ENCODE measurements around the gene DNAH1.

The DNAH1 gene

GRCh38 chr3:52289747-52290595 is 26.1 kb upstream of the DNAH1 start:
- DNase-seq (ENCODE audit: extremely low spot score, insufficient read length, low read depth) (no peak), FAIRE-seq (no peak)

GRCh38 chr3:52290596-52291507 is 25.3 kb upstream of the DNAH1 start:
- DNase-seq (ENCODE audit: extremely low spot score, insufficient read length, low read depth) = no peak

GRCh38 chr3:52291508-52292181 is 24.5 kb upstream of the DNAH1 start:
- FAIRE-seq = peak; percentile 48

More at GRCh38 chr3:52290596-52291507, 25.3 kb upstream of the DNAH1 start:
- FAIRE-seq = no peak

GRCh38 chr3:52292247-52293065 is 23.7 kb upstream of the DNAH1 start:
- no peak for FAIRE-seq

More at GRCh38 chr3:52291508-52292181, 24.5 kb upstream of the DNAH1 start:
- no peak for DNase-seq (ENCODE audit: extremely low spot score, insufficient read length, low read depth)

GRCh38 chr3:52293491-52294319 is 22.4 kb upstream of the DNAH1 start:
- FAIRE-seq (no peak), DNase-seq (ENCODE audit: extremely low spot score, insufficient read length, low read depth) (no peak)

More at GRCh38 chr3:52292247-52293065, 23.7 kb upstream of the DNAH1 start:
- no peak for DNase-seq (ENCODE audit: extremely low spot score, insufficient read length, low read depth)

- FAIRE-seq (no peak), DNase-seq (ENCODE audit: extremely low spot score, insufficient read length, low read depth) (no peak)
Measured at GRCh38 chr3:52294320-52295150, 21.6 kb upstream of the DNAH1 start.

- no peak for DNase-seq (ENCODE audit: extremely low spot score, insufficient read length, low read depth)
- no peak for FAIRE-seq
Measured at GRCh38 chr3:52295671-52296208, 20.4 kb upstream of the DNAH1 start.

- no peak for FAIRE-seq
- no peak for DNase-seq (ENCODE audit: extremely low spot score, insufficient read length, low read depth)
Measured at GRCh38 chr3:52297242-52298148, 18.6 kb upstream of the DNAH1 start.

- FAIRE-seq = no peak
- DNase-seq (ENCODE audit: extremely low spot score, insufficient read length, low read depth) = no peak
Measured at GRCh38 chr3:52298149-52299098, 17.7 kb upstream of the DNAH1 start.

- DNase-seq (ENCODE audit: extremely low spot score, insufficient read length, low read depth) = no peak
- FAIRE-seq = no peak
Measured at GRCh38 chr3:52299247-52299878, 16.8 kb upstream of the DNAH1 start.

- DNase-seq (ENCODE audit: extremely low spot score, insufficient read length, low read depth) = no peak
- FAIRE-seq = peak; percentile 55
Measured at GRCh38 chr3:52299879-52300611, 16.1 kb upstream of the DNAH1 start.

GRCh38 chr3:52302426-52303145 is 13.5 kb upstream of the DNAH1 start:
- FAIRE-seq = no peak
- no peak for DNase-seq (ENCODE audit: extremely low spot score, insufficient read length, low read depth)

GRCh38 chr3:52303811-52304210 is 12.3 kb upstream of the DNAH1 start:
- no peak for FAIRE-seq

GRCh38 chr3:52305926-52306325 is 10.2 kb upstream of the DNAH1 start:
- DNase-seq (ENCODE audit: extremely low spot score, insufficient read length, low read depth) (no peak), FAIRE-seq (no peak)

More at GRCh38 chr3:52303811-52304210, 12.3 kb upstream of the DNAH1 start:
- DNase-seq (ENCODE audit: extremely low spot score, insufficient read length, low read depth) = no peak
